Measurements from ENCODE around the gene OR14K1. TPM values are rescaled to one million over a fixed set of nuclear protein-coding genes. Genes with fewer than 3 reads are reported as not detected.

The OR14K1 gene
- total RNA-seq, 1 experiment from 2014 or later: not detected

DNA sequence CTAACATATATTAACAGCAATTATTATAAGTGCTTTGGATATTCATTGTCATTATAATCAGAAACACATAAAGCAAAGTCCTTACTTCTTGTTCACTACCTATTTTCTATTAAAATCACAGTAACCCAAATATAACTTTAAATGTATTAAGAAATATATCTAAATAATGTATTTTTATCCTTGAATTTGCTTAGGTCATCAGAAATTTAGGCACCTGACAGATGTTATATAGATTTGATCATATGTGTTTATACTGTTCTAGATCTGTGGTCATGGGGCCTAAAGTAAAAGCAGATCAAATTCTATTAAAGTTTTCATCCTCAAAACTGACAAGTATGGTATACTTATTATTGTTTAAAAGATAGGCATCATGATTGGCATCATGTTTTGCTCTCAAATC is 31.2 kb downstream of the OR14K1 start:
- intact Hi-C loops (cut with micrococcal nuclease): no loop called here
- ATAC-seq (no peak), DNase-seq (ENCODE audit: low read depth, low spot score) (no peak)
- Histone ChIP-seq H3K27ac (ENCODE audit: low read depth, low read length) (no peak overlapping the region), H3K36me3 (ENCODE audit: control insufficient read depth in 1 of 2, insufficient read depth in 2 of 2, low read length in 2 of 2) (no peaks in the 10 kb centered on the region), H2AFZ (ENCODE audit: low read depth, low read length, poor library complexity, severe bottlenecking) (no peak overlapping the region), H3K4me1 (ENCODE audit: control insufficient read depth in 1 of 2, insufficient read depth in 2 of 2, low read length in 2 of 2) (no peaks in the 10 kb centered on the region), H3K9ac (ENCODE audit: low read length) (no peak overlapping the region), H4K20me1 (ENCODE audit: insufficient read depth) (no peaks in the 10 kb centered on the region), H3K27me3 (ENCODE audit: insufficient read depth, low read length) (no peaks in the 10 kb centered on the region), H3K9me2 (ENCODE audit: insufficient read depth) (no peaks in the 10 kb centered on the region), H3K79me2 (ENCODE audit: insufficient read depth, low read length) (no peaks in the 10 kb centered on the region), H3K9me3 (ENCODE audit: control insufficient read depth in 1 of 2, insufficient read depth in 1 of 2, low read depth in 1 of 2, low read length in 2 of 2) (peaks cover 0 to 5% of the 10 kb centered on the region in 2 experiments; a peak in 1 of 4 replicates), H3K4me2 (ENCODE audit: low read length) (no peak overlapping the region), H3K4me3 (replicated peaks in 1 of 2; ENCODE audit: low read depth in 1 of 2, low read length in 2 of 2) (no peak overlapping the region)
- TF ChIP-seq ATF3 (IDR thresholded peaks at IDR 0.05): no peak
- no peak for TF ChIP-seq YY1 (IDR thresholded peaks at IDR 0.05; ENCODE audit: extremely low read depth, insufficient replicate concordance, low read depth, low read length)
- TF ChIP-seq TCF7L2 (IDR thresholded peaks at IDR 0.05; ENCODE audit: borderline replicate concordance, extremely low read depth, insufficient read depth, insufficient read length): no peak
- TF ChIP-seq, protein P1, sequence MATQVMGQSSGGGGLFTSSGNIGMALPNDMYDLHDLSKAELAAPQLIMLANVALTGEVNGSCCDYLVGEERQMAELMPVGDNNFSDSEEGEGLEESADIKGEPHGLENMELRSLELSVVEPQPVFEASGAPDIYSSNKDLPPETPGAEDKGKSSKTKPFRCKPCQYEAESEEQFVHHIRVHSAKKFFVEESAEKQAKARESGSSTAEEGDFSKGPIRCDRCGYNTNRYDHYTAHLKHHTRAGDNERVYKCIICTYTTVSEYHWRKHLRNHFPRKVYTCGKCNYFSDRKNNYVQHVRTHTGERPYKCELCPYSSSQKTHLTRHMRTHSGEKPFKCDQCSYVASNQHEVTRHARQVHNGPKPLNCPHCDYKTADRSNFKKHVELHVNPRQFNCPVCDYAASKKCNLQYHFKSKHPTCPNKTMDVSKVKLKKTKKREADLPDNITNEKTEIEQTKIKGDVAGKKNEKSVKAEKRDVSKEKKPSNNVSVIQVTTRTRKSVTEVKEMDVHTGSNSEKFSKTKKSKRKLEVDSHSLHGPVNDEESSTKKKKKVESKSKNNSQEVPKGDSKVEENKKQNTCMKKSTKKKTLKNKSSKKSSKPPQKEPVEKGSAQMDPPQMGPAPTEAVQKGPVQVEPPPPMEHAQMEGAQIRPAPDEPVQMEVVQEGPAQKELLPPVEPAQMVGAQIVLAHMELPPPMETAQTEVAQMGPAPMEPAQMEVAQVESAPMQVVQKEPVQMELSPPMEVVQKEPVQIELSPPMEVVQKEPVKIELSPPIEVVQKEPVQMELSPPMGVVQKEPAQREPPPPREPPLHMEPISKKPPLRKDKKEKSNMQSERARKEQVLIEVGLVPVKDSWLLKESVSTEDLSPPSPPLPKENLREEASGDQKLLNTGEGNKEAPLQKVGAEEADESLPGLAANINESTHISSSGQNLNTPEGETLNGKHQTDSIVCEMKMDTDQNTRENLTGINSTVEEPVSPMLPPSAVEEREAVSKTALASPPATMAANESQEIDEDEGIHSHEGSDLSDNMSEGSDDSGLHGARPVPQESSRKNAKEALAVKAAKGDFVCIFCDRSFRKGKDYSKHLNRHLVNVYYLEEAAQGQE (IDR thresholded peaks at IDR 0.05; ENCODE audit: low read depth): no peak
- TF ChIP-seq EGR1 (IDR thresholded peaks at IDR 0.05; ENCODE audit: low read depth): no peak
- TF ChIP-seq ZFX (IDR thresholded peaks at IDR 0.05): no peak
- no peak for TF ChIP-seq ELF1 (IDR thresholded peaks at IDR 0.05; ENCODE audit: borderline replicate concordance, low read depth)
- no peak for TF ChIP-seq ZBTB33 (IDR thresholded peaks at IDR 0.05; ENCODE audit: extremely low read depth, insufficient replicate concordance, low read length)
- no peak for TF ChIP-seq CBX3 (IDR thresholded peaks at IDR 0.05; ENCODE audit: low read depth)
- TF ChIP-seq SIN3A (IDR thresholded peaks at IDR 0.05; ENCODE audit: low read depth): no peak
- TF ChIP-seq JUND (IDR thresholded peaks at IDR 0.05): no peak
- no peak for TF ChIP-seq SRF (IDR thresholded peaks at IDR 0.05; ENCODE audit: low read depth)
- ChIA-PET CTCF (no interaction called here), POLR2A (no interaction called here), RAD21 (ENCODE audit: low non-redundant PET in 1 of 2, low total read pairs in 2 of 2, uncharacterized antibody in 2 of 2, unreplicated experiment in 2 of 2) (no interaction called here)
- no TSS peak for BruUV-seq (replicated peaks)

Other genes starting within 250 kb of the OR14K1 start
- not detected for gene OR2C3, start 202.2 kb upstream of the OR14K1 start, total RNA-seq (2021; ENCODE audit: unreplicated experiment)
- not detected for gene GCSAML, start 189.5 kb upstream of the OR14K1 start, total RNA-seq (2021; ENCODE audit: unreplicated experiment)
- gene OR2G2, start 150.3 kb upstream of the OR14K1 start, total RNA-seq (2021; ENCODE audit: unreplicated experiment): not detected
- gene OR2G3, start 133.0 kb upstream of the OR14K1 start, total RNA-seq (2021; ENCODE audit: unreplicated experiment): not detected
- not detected for gene OR13G1, start 58.9 kb upstream of the OR14K1 start, total RNA-seq (2021; ENCODE audit: unreplicated experiment)
- gene OR6F1, start 22.0 kb upstream of the OR14K1 start, total RNA-seq (2021; ENCODE audit: unreplicated experiment): not detected
- gene OR14A2, start 9.5 kb downstream of the OR14K1 start, total RNA-seq (2021; ENCODE audit: unreplicated experiment): not detected
- gene OR1C1, start 21.9 kb downstream of the OR14K1 start, total RNA-seq (2021; ENCODE audit: unreplicated experiment): not detected
- gene OR14A16, start 85.5 kb downstream of the OR14K1 start, total RNA-seq (2021; ENCODE audit: unreplicated experiment): not detected
- not detected for gene OR11L1, start 103.3 kb downstream of the OR14K1 start, total RNA-seq (2021; ENCODE audit: unreplicated experiment)
- not detected for gene TRIM58, start 118.6 kb downstream of the OR14K1 start, total RNA-seq (2021; ENCODE audit: unreplicated experiment)
- not detected for gene OR2W3, start 157.0 kb downstream of the OR14K1 start, total RNA-seq (2021; ENCODE audit: unreplicated experiment)
- not detected for gene OR2T8, start 181.6 kb downstream of the OR14K1 start, total RNA-seq (2021; ENCODE audit: unreplicated experiment)
- gene OR2AJ1, start 186.3 kb downstream of the OR14K1 start, total RNA-seq (2021; ENCODE audit: unreplicated experiment): not detected
- not detected for gene OR2L8, start 210.2 kb downstream of the OR14K1 start, total RNA-seq (2021; ENCODE audit: unreplicated experiment)
- gene OR2AK2, start 226.6 kb downstream of the OR14K1 start, total RNA-seq (2021; ENCODE audit: unreplicated experiment): not detected

All from HCT116 (cell line).